T-helper 1 cell treated with Interleukin-12 subunit alpha and Interleukin-12 subunit beta and Interleukin-4 antibody, amounts not matched to agents 30 μg/mL and 1 μg/mL, for 36 hours (primary cell): ENCODE measurements around the gene ZFYVE19.

Source experiments
- H3K27ac Mint-ChIP-seq: one replicate; pipeline ENCODE4 v1.8.0; 2021; ENCODE audit warnings: mild to moderate bottlenecking, mixed read lengths
- H3K27me3 Mint-ChIP-seq: one replicate; pipeline ENCODE4 v1.8.0; 2021; ENCODE audit warnings: low read depth, mixed read lengths
- H3K36me3 Mint-ChIP-seq: one replicate; pipeline ENCODE4 v1.8.0; 2021; ENCODE audit warnings: low read depth, mixed read lengths
- H3K4me1 Mint-ChIP-seq: one replicate; pipeline ENCODE4 v1.8.0; 2021; ENCODE audit warnings: low read depth, mixed read lengths
- H3K4me3 Mint-ChIP-seq: one replicate; pipeline ENCODE4 v1.8.0; 2021; ENCODE audit warnings: mild to moderate bottlenecking, moderate library complexity, mixed read lengths
- H3K9me3 Mint-ChIP-seq: one replicate; pipeline ENCODE4 v1.8.0; 2021; ENCODE audit warnings: mixed read lengths

The ZFYVE19 gene

DNA sequence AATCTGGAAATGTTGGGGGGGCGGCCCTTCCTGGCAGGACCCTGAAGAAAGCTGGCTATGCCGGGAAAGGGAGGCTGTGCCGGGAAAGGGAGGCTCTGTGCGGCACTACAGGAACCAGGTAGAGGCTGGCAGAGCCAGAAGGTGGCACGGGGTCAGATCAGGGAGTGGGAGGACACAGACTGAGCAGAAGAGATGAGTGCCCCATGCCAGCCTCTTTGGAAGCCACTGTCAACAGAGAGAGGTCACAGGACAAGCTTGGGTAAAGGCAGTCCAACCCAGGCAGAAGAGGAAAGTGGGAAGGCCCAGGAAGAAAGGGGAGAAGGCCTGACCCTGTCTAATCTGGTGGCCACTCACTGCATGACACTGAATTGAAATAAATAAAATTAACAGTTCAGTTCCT is 35.6 kb upstream of the ZFYVE19 start:
- H3K27ac Mint-ChIP-seq: no peak overlapping the region
- H3K27me3 Mint-ChIP-seq: no peaks in the 10 kb centered on the region
- H3K4me3 Mint-ChIP-seq: no peak overlapping the region
- peaks cover 14% of the 10 kb centered on the region for H3K36me3 Mint-ChIP-seq
- no peaks in the 10 kb centered on the region for H3K9me3 Mint-ChIP-seq
- H3K4me1 Mint-ChIP-seq: peaks cover 13% of the 10 kb centered on the region

DNA sequence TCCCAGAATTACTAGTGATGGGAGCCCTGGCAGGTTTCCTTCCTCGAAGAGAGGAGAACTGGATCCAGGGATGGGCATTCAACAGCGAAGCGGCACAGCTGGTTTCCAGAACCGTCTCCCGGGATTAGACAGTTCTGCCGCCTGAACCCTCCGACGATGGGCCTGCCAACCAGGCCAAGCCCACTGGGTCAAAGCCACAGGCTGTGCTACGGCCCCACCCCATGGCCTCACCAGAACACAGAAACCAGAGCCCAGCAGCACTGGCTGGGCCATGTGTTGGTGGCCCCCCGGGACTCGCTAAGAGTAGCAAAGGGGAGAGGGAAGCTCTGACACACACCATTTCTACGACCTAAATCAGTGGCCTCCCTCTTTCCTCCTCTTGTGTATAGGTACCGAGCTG is 34.9 kb upstream of the ZFYVE19 start:
- Mint-ChIP-seq H3K9me3 (no peaks in the 10 kb centered on the region), H3K27me3 (no peaks in the 10 kb centered on the region), H3K36me3 (peaks cover 17% of the 10 kb centered on the region), H3K27ac (no peak overlapping the region), H3K4me3 (no peak overlapping the region), H3K4me1 (peaks cover 17% of the 10 kb centered on the region)

DNA sequence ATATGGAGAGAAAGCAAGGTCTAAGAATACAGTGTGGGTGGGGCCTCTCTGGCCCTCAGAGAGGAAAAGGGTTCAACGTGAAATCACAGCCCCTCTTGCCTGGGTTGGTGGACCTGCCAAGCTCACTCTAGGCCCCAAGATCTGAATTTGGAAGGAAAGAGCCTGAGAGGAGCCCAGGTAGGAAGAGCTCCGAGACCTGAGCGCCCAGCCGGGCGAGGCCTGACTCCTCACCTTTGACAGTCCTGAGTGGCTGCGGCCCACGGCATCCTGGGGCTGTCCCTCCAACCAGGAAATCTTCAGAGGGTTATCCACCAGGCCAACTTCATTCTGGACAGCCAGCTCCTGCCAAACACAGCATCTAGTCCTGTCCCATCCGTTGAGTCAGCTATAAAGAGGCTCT is 33.4 kb upstream of the ZFYVE19 start:
- no peaks in the 10 kb centered on the region for H3K27me3 Mint-ChIP-seq
- H3K4me3 Mint-ChIP-seq: no peak overlapping the region
- H3K27ac Mint-ChIP-seq: no peak overlapping the region
- peaks cover 15% of the 10 kb centered on the region for H3K36me3 Mint-ChIP-seq
- peaks cover 14% of the 10 kb centered on the region for H3K4me1 Mint-ChIP-seq
- no peaks in the 10 kb centered on the region for H3K9me3 Mint-ChIP-seq

DNA sequence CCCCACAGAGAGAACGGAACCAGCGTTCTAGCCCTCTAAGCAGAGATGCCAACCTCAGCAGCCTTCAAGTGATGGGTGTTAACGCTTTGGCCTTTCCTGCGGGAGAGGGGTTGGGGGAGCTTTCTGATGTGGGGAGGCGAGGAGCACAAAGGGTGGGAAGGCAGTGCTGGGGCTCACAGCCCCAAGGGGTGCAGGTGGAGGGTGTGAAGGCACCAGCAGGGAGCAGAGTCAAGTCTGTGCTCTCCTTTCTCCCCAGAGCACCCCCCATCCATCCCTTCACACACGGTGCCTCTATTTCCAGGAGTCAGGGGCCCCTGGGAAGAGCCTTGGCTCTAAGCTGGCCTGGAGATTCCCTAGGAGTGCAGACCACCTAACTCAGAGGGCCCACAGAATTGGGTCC is 33.0 kb upstream of the ZFYVE19 start:
- H3K27ac Mint-ChIP-seq: no peak overlapping the region
- no peaks in the 10 kb centered on the region for H3K9me3 Mint-ChIP-seq
- no peaks in the 10 kb centered on the region for H3K27me3 Mint-ChIP-seq
- H3K4me1 Mint-ChIP-seq: peaks cover 12% of the 10 kb centered on the region
- H3K36me3 Mint-ChIP-seq: peaks cover 16% of the 10 kb centered on the region
- no peak overlapping the region for H3K4me3 Mint-ChIP-seq

DNA sequence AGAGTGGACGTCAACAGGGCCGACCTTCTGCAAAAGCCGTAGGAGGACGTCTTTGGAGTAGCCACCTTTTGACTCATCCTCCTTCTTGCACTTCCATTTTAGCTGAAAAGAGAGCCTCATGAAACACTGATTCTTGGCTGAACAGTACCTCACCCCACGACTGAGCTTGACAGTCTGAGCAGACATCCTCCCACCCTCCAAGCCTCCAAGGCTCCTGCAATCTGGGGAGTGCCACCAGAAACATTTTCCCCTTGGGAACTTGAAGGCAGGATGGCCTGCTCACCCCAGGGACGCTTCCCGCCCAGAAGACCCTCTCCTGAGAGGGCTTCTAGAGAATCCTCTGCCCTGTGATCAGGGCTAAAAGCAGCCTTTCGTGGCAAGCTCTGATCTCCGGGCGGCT is 31.9 kb upstream of the ZFYVE19 start:
- H3K9me3 Mint-ChIP-seq: no peaks in the 10 kb centered on the region
- H3K4me3 Mint-ChIP-seq: no peak overlapping the region
- H3K27ac Mint-ChIP-seq: no peak overlapping the region
- H3K27me3 Mint-ChIP-seq: no peaks in the 10 kb centered on the region
- peaks cover 7% of the 10 kb centered on the region for H3K4me1 Mint-ChIP-seq
- H3K36me3 Mint-ChIP-seq: peaks cover 17% of the 10 kb centered on the region

DNA sequence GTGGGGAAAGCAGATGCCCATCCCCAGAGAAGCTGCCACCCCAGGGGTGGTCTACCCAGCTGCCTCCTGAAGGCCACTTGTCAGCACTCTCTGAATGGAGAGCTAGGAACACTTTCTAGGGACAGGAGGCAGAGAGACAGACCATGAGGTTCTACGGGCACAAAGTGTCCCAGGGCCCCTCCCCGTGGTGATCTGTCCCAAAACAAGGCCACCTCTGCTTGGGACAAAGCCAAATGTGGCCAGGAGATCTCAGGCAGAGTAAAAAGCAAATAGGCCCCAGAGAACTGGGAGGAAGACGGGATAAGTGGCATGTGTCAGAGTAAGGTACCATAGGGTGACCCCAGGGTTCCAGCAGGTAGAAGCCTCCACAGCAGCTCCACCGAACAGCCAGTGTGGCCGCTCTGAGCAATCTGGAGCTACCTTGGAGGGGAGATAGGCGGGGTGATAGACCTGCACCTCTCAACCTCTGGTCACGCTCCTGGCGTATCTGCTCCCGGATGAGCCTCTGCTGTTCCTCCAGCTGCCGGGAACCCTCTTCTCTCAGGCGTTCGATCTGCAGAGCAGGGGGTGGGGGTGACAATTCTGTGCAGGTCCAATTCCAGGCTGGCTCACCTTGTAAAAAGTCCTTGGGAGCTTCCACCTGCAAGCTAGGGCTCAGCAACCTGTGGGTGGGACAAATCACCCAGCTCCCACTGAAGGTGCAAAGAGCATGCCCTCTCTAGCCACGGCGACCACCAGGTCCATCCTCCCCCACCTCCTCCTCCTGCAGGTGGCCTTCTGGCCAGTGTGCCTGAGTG is 31.0 kb upstream of the ZFYVE19 start:
- peaks cover 10% of the 10 kb centered on the region for H3K4me1 Mint-ChIP-seq
- H3K36me3 Mint-ChIP-seq: peaks cover 17% of the 10 kb centered on the region
- no peaks in the 10 kb centered on the region for H3K9me3 Mint-ChIP-seq
- H3K27me3 Mint-ChIP-seq: no peaks in the 10 kb centered on the region
- no peak overlapping the region for H3K27ac Mint-ChIP-seq
- no peak overlapping the region for H3K4me3 Mint-ChIP-seq

DNA sequence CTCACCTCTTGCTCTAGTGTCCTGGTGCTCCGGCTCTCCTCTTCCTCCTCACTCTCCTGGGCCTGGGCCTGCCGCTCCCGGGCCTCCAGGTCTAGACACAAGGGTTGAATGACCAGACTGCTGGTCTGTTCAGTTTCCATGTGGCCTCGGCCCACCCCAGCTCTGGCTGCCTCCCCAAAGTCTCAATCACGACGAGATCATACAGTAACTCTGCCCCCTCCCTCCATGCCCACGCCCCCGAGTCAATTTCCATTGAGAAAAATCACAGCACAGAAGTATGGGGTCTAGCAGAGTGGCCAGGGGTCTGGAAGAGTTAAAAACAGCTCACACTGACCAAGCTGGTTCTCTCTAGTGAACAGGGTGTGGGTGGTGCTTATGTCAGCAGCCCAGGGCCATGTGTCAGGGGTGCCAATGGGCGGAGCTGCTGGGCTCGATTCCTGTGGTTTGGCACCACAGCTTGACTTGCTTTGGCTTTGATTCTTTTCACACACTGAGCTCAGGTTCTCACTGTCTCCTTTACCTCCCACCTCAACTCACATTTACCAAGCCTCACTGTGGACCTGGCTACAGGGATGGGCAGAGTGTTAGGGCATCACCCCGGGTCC is 30.2 kb upstream of the ZFYVE19 start:
- Mint-ChIP-seq H3K36me3 (peaks cover 17% of the 10 kb centered on the region), H3K4me3 (no peak overlapping the region), H3K9me3 (no peaks in the 10 kb centered on the region), H3K27me3 (no peaks in the 10 kb centered on the region), H3K4me1 (peaks cover 10% of the 10 kb centered on the region), H3K27ac (peak overlapping the region; percentile 12)

DNA sequence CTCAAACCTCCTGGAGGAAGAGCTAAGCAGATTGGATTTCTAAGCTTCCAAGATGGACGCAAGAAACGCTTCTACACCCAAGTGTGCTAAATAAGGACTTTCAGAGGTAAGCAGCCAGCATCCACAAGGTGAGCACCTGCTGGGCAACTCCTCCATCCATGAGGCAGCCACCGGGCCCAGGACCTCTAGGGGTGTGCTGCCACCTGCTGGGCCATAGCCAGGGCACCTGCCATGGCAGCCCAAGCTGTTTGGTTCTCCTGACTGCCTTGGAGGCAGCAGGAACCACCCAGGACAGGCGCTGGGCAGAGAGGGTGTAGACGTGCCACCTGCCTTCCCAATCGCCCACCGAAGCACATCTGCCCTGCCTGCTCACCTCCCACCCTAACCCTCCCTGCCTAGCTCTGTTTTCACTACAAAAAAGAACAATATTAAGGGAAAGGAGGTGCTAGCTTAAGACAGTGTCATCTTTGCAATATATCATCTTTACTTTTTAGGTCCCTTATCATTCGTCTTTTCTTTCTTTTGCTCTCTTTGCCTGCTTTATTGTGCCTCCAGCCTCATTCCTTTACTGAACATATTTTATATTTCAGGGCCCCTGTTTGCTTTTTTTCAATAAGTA is 24.2 kb upstream of the ZFYVE19 start:
- Mint-ChIP-seq H3K4me3 (no peak overlapping the region), H3K27ac (no peak overlapping the region), H3K36me3 (peaks cover 9% of the 10 kb centered on the region), H3K9me3 (no peaks in the 10 kb centered on the region), H3K27me3 (no peaks in the 10 kb centered on the region), H3K4me1 (peaks cover 20% of the 10 kb centered on the region)

DNA sequence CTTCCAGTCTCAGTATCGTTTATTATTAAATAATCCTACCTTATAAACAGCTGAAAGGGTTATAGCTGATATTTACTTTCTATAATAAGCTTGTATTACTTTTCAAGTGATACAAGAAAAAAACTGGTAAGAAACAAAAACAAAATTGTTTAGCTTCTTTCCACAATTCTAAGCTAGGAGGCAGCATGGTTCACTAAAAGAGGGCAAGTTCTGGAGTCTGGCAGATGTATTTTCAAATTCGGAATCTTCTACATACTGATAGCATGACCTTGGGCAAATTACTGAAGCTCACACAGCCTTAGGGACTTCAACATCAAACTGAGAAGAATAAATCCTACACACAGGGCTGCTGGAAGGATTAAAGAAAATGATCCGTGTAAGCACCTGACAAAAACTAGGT is 21.7 kb upstream of the ZFYVE19 start:
- peaks cover 21% of the 10 kb centered on the region for H3K4me1 Mint-ChIP-seq
- no peaks in the 10 kb centered on the region for H3K9me3 Mint-ChIP-seq
- no peak overlapping the region for H3K27ac Mint-ChIP-seq
- H3K4me3 Mint-ChIP-seq: no peak overlapping the region
- H3K27me3 Mint-ChIP-seq: no peaks in the 10 kb centered on the region
- peaks cover 2% of the 10 kb centered on the region for H3K36me3 Mint-ChIP-seq

DNA sequence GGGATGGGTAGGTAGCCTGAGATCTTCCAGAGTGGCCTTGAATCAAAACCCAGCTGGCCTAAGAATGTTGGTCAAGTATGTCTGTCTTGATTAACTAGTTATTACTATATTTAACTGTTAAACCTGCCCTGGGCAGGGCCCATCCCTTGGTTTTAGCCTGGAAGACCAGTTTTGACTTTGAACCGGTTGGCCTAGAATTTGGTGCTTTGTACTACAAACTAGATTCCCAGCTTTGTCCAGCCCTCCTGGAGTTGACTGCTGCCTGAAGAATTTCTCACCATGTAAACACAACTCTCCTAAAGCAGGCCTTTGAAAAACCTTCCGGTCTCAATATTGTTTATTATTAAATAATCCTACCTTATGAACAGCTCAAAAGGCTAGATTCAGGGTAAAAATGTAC is 21.1 kb upstream of the ZFYVE19 start:
- Mint-ChIP-seq H3K27me3 (no peaks in the 10 kb centered on the region), H3K9me3 (no peaks in the 10 kb centered on the region), H3K4me3 (no peak overlapping the region), H3K36me3 (peaks cover 2% of the 10 kb centered on the region), H3K27ac (no peak overlapping the region), H3K4me1 (peaks cover 20% of the 10 kb centered on the region)

DNA sequence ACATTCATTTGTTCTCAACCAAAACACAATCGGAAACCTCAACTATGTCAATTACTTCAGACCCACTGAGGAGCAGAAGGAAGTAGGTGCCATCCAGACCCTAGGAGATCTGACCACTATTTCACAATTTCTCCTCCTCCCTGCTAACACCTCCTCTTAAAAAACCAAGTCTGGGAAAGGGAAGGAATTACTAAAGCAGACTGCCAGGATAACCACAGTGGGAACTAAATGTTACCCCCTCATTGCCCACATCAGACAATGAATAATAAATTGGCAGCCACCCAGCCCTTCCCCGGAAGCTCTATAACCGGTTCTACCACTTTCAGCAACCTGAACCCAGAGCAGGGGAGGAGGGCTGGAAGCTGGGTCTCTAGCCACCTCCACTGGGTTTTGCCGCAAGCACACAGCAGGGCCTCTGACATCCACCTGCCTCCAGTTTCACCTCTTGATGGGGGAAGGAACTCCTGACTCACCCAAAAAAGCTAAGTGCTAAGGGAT is 19.5 kb upstream of the ZFYVE19 start:
- peak overlapping the region; percentile 56 for H3K27ac Mint-ChIP-seq
- H3K9me3 Mint-ChIP-seq: no peaks in the 10 kb centered on the region
- H3K4me3 Mint-ChIP-seq: peak overlapping the region; percentile 17
- H3K27me3 Mint-ChIP-seq: no peaks in the 10 kb centered on the region
- H3K36me3 Mint-ChIP-seq: peaks cover 2% of the 10 kb centered on the region
- peaks cover 23% of the 10 kb centered on the region for H3K4me1 Mint-ChIP-seq

DNA sequence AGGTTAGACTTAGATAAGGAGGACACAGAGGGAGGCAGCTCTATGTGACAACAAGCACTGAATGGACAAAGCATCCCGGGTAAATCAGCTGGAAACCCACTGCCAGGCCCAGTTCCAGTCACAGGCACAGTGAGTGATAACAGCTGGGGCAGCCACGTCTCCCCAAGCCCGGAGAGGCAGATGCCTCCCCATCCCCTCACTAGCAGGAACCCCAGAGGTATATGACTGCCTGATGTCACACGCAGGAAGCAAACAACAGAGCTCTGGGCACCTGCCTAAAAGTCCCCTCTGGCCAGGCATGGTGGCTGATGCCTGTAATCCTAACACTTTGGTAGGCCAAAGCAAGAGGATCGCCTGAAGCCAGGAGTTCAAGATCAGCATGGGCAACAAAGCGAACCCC is 18.9 kb upstream of the ZFYVE19 start:
- peaks cover 19% of the 10 kb centered on the region for H3K4me1 Mint-ChIP-seq
- H3K27ac Mint-ChIP-seq: peak overlapping the region; percentile 38
- no peaks in the 10 kb centered on the region for H3K27me3 Mint-ChIP-seq
- no peaks in the 10 kb centered on the region for H3K9me3 Mint-ChIP-seq
- no peaks in the 10 kb centered on the region for H3K36me3 Mint-ChIP-seq
- peak overlapping the region; percentile 17 for H3K4me3 Mint-ChIP-seq

DNA sequence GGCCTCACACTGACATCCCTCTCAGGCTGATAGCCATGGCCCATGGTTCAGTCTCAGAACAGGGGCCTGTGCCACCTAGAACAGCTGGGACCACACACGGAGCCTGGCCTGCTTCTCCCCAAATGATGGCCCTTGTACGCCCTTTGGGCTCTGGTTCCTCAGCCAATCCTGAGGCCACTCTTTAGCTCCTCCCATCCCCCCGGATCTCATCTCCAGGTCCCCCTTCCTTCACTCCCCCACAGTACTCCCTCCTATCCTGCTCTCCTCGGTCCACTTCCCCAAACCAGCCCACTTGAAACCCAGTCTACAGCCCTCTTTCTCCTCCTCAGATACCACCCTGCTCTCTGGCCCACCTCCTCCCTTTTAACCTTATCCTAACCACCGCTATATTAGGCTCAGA is 17.8 kb upstream of the ZFYVE19 start:
- Mint-ChIP-seq H3K4me3 (no peak overlapping the region), H3K36me3 (no peaks in the 10 kb centered on the region), H3K27ac (no peak overlapping the region), H3K9me3 (no peaks in the 10 kb centered on the region), H3K27me3 (no peaks in the 10 kb centered on the region), H3K4me1 (peaks cover 19% of the 10 kb centered on the region)

DNA sequence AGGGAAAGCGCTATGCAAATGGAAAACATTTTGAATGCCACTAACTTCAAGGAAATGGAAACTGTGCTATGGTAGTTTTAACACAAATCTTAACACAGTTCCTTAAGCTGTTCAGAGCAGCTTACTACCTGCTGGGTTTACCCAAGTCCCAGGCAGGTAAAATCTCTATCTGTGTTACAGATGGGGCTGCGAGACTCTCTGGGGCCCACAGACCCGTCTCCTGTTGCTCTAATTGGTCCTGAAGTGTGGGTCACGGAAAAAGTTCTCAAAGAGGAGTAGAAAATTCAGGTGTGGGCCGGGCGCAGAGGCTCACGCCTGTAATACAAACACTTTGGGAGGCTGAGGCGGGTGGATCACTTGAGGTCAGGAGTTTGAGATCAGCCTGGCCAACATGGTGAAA is 16.9 kb upstream of the ZFYVE19 start:
- Mint-ChIP-seq H3K27ac (no peak overlapping the region), H3K9me3 (no peaks in the 10 kb centered on the region), H3K36me3 (no peaks in the 10 kb centered on the region), H3K27me3 (no peaks in the 10 kb centered on the region), H3K4me3 (no peak overlapping the region), H3K4me1 (peaks cover 19% of the 10 kb centered on the region)

DNA sequence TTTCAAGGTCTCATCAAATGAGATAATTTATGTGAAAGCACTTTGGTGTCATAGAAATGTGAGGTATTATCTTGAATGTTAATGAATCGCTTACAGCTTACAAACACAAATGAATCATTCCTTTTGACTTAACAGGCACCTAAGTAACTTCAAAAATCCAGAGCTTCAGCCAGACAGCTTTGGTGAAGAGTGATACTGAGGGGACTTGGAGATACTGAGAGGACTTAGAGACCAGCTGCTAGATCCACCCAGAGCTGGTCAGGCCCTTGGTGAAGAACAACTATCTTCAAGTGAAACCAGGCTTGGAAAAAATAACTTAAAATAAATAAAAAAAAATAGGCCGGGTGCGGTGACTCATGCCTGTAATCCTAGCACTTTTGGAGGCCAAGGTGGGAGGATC is 16.2 kb upstream of the ZFYVE19 start:
- Mint-ChIP-seq H3K27me3 (no peaks in the 10 kb centered on the region), H3K9me3 (no peaks in the 10 kb centered on the region), H3K4me3 (no peak overlapping the region), H3K4me1 (peaks cover 19% of the 10 kb centered on the region), H3K36me3 (no peaks in the 10 kb centered on the region), H3K27ac (no peak overlapping the region)
